ENCODE results near the gene LYPD6B.
"Not testable (repeated sequence)": the region's sequence is repeated elsewhere in the genome, so short reads cannot be mapped to it uniquely, and the experiment has no call there.

Gene LYPD6B

GRCh38 chr2:149221898-149222297 lies 183.4 kb downstream of the LYPD6B start:
- no peak for DNase-seq

- DNase-seq = no peak
Measured at GRCh38 chr2:149223472-149224095, 185.1 kb downstream of the LYPD6B start.

- no peak for DNase-seq
Measured at GRCh38 chr2:149224543-149224942, 186.0 kb downstream of the LYPD6B start.

GRCh38 chr2:149225446-149225845 lies 186.9 kb downstream of the LYPD6B start:
- no peak for DNase-seq

- no peak for DNase-seq
Measured at GRCh38 chr2:149226790-149227189, 188.3 kb downstream of the LYPD6B start.

GRCh38 chr2:149235816-149236375 lies 197.4 kb downstream of the LYPD6B start:
- DNase-seq = no peak

- no peak for DNase-seq
Measured at GRCh38 chr2:149236410-149236809, 197.9 kb downstream of the LYPD6B start.

GRCh38 chr2:149246186-149246585 lies 207.7 kb downstream of the LYPD6B start:
- no peak for DNase-seq

GRCh38 chr2:149251436-149251835 lies 212.9 kb downstream of the LYPD6B start:
- not testable (repeated sequence) for DNase-seq

- not testable (repeated sequence) for DNase-seq
Measured at GRCh38 chr2:149256877-149257276, 218.4 kb downstream of the LYPD6B start.

GRCh38 chr2:149258531-149258930 lies 220.0 kb downstream of the LYPD6B start:
- DNase-seq = no peak

- DNase-seq = no peak
Measured at GRCh38 chr2:149259136-149259535, 220.6 kb downstream of the LYPD6B start.

- DNase-seq = no peak
Measured at GRCh38 chr2:149261692-149262091, 223.2 kb downstream of the LYPD6B start.

Data from GDM1 (cell line).